Tibial nerve (tissue), 4 donors: Measurements from ENCODE around the gene KCTD16. TPM values are rescaled to one million over a fixed set of nuclear protein-coding genes. Genes with fewer than 3 reads are reported as not detected.

Experiments
- DNase-seq, 2 donors: peaks; one replicate each; pipeline ENCODE4 v3.0.0-alpha.2; 2019; ENCODE audit warnings: low spot score in 2 of 2
- H3K27ac ChIP-seq, 4 donors: fragments of 200-600 bp; sonication (generic) in 3 of 4; one replicate each; pipeline ENCODE4 v1.5.1; 2017 to 2019; ENCODE audit warnings: mild to moderate bottlenecking in 1 of 4
- H3K27me3 ChIP-seq, 2 donors: fragments of 200-600 bp; sonication (generic) in 1 of 2; one replicate each; pipeline versions ENCODE4 v1.5.1 to v1.6.0; 2017 to 2019
- H3K36me3 ChIP-seq, 3 donors: fragments of 200-600 bp; sonication (generic); one replicate each; pipeline ENCODE4 v1.5.1; 2018 to 2019
- H3K4me1 ChIP-seq, 4 donors: fragments of 200-600 bp; sonication (generic) in 3 of 4; one replicate each; pipeline ENCODE4 v1.5.1; 2017 to 2019
- H3K4me3 ChIP-seq, 4 donors: fragments of 200-600 bp; sonication (generic) in 3 of 4; one replicate each; pipeline ENCODE4 v1.5.1; 2017 to 2019; ENCODE audit warnings: mild to moderate bottlenecking in 1 of 4, moderate library complexity in 1 of 4
- H3K9me3 ChIP-seq, 4 donors: fragments of 200-600 bp; sonication (generic) in 3 of 4; one replicate each; pipeline ENCODE4 v1.5.1; 2017 to 2019
- CTCF ChIP-seq, 5 experiments: fragments of 200-600 bp in 3 of 5; fragments of 450-650 bp in 2 of 5; sonication (generic) in 3 of 5; IDR thresholded peaks; one replicate each; pipeline ENCODE4 v1.5.1; 2016 to 2019; ENCODE audit warnings: antibody characterized with exemption in 5 of 5, mild to moderate bottlenecking in 3 of 5, moderate library complexity in 2 of 5
- EP300 ChIP-seq, 2 donors: sonication (generic); formaldehyde crosslinking; IDR thresholded peaks; one replicate each; pipeline ENCODE4 v1.6.1; 2017; ENCODE audit warnings: antibody characterized with exemption in 2 of 2, mild to moderate bottlenecking in 1 of 2
- POLR2A ChIP-seq, 2 donors: fragments of 450-650 bp; IDR thresholded peaks; one replicate each; pipeline ENCODE4 v1.6.1; 2017; ENCODE audit warnings: antibody characterized with exemption in 2 of 2, mild to moderate bottlenecking in 2 of 2, moderate library complexity in 2 of 2
- WGBS, 2 donors: methylation state at CpG; one replicate each; pipeline ENCODE4 v1.1.5; 2018; 5-methylcytosine and 5-hydroxymethylcytosine counted together
- total RNA-seq, 4 donors: library from RNA; depleted of rRNA; stranded (reverse); fragments of >200 nt; gene quantifications; one replicate each; pipeline ENCODE4 v1.1.0, GENCODE V29; 2016

The KCTD16 gene
- total RNA-seq, 4 donors from 2014 or later, result under 0.01 to 0.44 (median 0.41) TPM

- WGBS, 2 donors, result 91 to 92% methylated on average over 1 of the region's 1 CpG
- Histone ChIP-seq H3K4me1 (no peaks in the 10 kb centered on the region), H3K4me3 (no peak overlapping the region), H3K36me3 (no peaks in the 10 kb centered on the region), H3K27me3 (no peaks in the 10 kb centered on the region), H3K27ac (no peak overlapping the region), H3K9me3 (no peaks in the 10 kb centered on the region)
- no peak for TF ChIP-seq CTCF (IDR thresholded peaks at IDR 0.05)
- TF ChIP-seq POLR2A (IDR thresholded peaks at IDR 0.05), result no peak
- TF ChIP-seq EP300 (IDR thresholded peaks at IDR 0.05), result no peak
- DNase-seq, result no peak
Measured at GRCh38 chr5:144323181-144323580, 152.5 kb downstream of the KCTD16 start.

GRCh38 chr5:144325532-144325931, 154.9 kb downstream of the KCTD16 start:
- Histone ChIP-seq H3K27me3 (no peaks in the 10 kb centered on the region), H3K4me1 (no peaks in the 10 kb centered on the region), H3K36me3 (no peaks in the 10 kb centered on the region), H3K9me3 (no peaks in the 10 kb centered on the region), H3K27ac (no peak overlapping the region), H3K4me3 (no peak overlapping the region)
- TF ChIP-seq EP300 (IDR thresholded peaks at IDR 0.05) (no peak), POLR2A (IDR thresholded peaks at IDR 0.05) (no peak), CTCF (IDR thresholded peaks at IDR 0.05) (no peak)
- DNase-seq, result no peak
- WGBS, 2 donors, result 76 to 81% methylated on average over 3 of the region's 3 CpGs

GRCh38 chr5:144328494-144328893, 157.8 kb downstream of the KCTD16 start:
- Histone ChIP-seq H3K9me3 (no peaks in the 10 kb centered on the region), H3K27me3 (no peaks in the 10 kb centered on the region), H3K27ac (no peak overlapping the region), H3K4me1 (no peaks in the 10 kb centered on the region), H3K36me3 (no peaks in the 10 kb centered on the region), H3K4me3 (no peak overlapping the region)
- WGBS, 2 donors, result 40 to 54% methylated on average over 2 of the region's 2 CpGs
- TF ChIP-seq EP300 (IDR thresholded peaks at IDR 0.05) (no peak), POLR2A (IDR thresholded peaks at IDR 0.05) (no peak), CTCF (IDR thresholded peaks at IDR 0.05) (no peak)
- DNase-seq, result no peak

GRCh38 chr5:144328980-144329379, 158.3 kb downstream of the KCTD16 start:
- DNase-seq, result no peak
- H3K36me3 ChIP-seq, result no peaks in the 10 kb centered on the region
- TF ChIP-seq POLR2A (IDR thresholded peaks at IDR 0.05) (no peak), CTCF (IDR thresholded peaks at IDR 0.05) (no peak), EP300 (IDR thresholded peaks at IDR 0.05) (no peak)
- H3K9me3 ChIP-seq, result no peaks in the 10 kb centered on the region
- no peaks in the 10 kb centered on the region for H3K27me3 ChIP-seq
- no peak overlapping the region for H3K27ac ChIP-seq
- H3K4me1 ChIP-seq, result no peaks in the 10 kb centered on the region
- H3K4me3 ChIP-seq, result no peak overlapping the region

- Histone ChIP-seq H3K27ac (no peak overlapping the region), H3K9me3 (no peaks in the 10 kb centered on the region), H3K4me3 (no peak overlapping the region), H3K4me1 (no peaks in the 10 kb centered on the region), H3K27me3 (no peaks in the 10 kb centered on the region), H3K36me3 (no peaks in the 10 kb centered on the region)
- TF ChIP-seq POLR2A (IDR thresholded peaks at IDR 0.05) (no peak), EP300 (IDR thresholded peaks at IDR 0.05) (no peak), CTCF (IDR thresholded peaks at IDR 0.05) (no peak)
- DNase-seq, result no peak
Measured at GRCh38 chr5:144329681-144330080, 159.0 kb downstream of the KCTD16 start.
